BLaER1 treated with 17β-estradiol and CSF1 and Interleukin-3, amounts not matched to agents 10 nM and 100 nM (cell line): ENCODE data around the gene SCYGR3.

Experiments
- H3K27ac ChIP-seq, 11 experiments: shearing (Covaris generic); formaldehyde crosslinking; 2 replicates each; pipeline ENCODE4 v1.8.1; 2022
- H3K27me3 ChIP-seq, 11 experiments: shearing (Covaris generic); formaldehyde crosslinking; 2 replicates each; pipeline ENCODE4 v1.8.1; 2022
- H3K36me3 ChIP-seq, 11 experiments: shearing (Covaris generic); formaldehyde crosslinking; 2 replicates each; pipeline ENCODE4 v1.8.1; 2022
- H3K4me1 ChIP-seq, 10 experiments: shearing (Covaris generic); formaldehyde crosslinking; 2 replicates each; pipeline ENCODE4 v1.8.1; 2022
- H3K4me2 ChIP-seq, 11 experiments: shearing (Covaris generic); formaldehyde crosslinking; 2 replicates each; pipeline ENCODE4 v1.8.1; 2022
- H3K4me3 ChIP-seq, 10 experiments: shearing (Covaris generic); formaldehyde crosslinking; 2 replicates each; pipeline ENCODE4 v1.8.1; 2022
- H3K9ac ChIP-seq, 11 experiments: shearing (Covaris generic); formaldehyde crosslinking; 2 replicates each; pipeline ENCODE4 v1.8.1; 2022
- H3K9me3 ChIP-seq, 11 experiments: shearing (Covaris generic); formaldehyde crosslinking; replicated peaks in 1 of 11; 2 replicates each; pipeline ENCODE4 v1.8.1; 2022
- H4K20me1 ChIP-seq, 11 experiments: shearing (Covaris generic); formaldehyde crosslinking; 2 replicates each; pipeline ENCODE4 v1.8.1; 2022
- Cebpa-rat ChIP-seq, 11 experiments: shearing (Covaris generic); IDR thresholded peaks; 2 replicates each; pipeline ENCODE4 v1.8.1; 2022

The SCYGR3 gene

GRCh38 chr2:227634201-227634600 lies 19.6 kb upstream of the SCYGR3 start:
- H4K20me1 ChIP-seq = no peaks in the 10 kb centered on the region
- no peak for TF ChIP-seq Cebpa-rat (IDR thresholded peaks at IDR 0.05)
- H3K36me3 ChIP-seq = no peaks in the 10 kb centered on the region
- H3K9ac ChIP-seq = no peak overlapping the region
- no peak overlapping the region for H3K4me3 ChIP-seq
- no peaks in the 10 kb centered on the region for H3K9me3 ChIP-seq
- H3K4me2 ChIP-seq = no peak overlapping the region
- H3K27ac ChIP-seq = no peak overlapping the region
- no peaks in the 10 kb centered on the region for H3K4me1 ChIP-seq
- H3K27me3 ChIP-seq = no peaks in the 10 kb centered on the region

- no peak for TF ChIP-seq Cebpa-rat (IDR thresholded peaks at IDR 0.05)
- Histone ChIP-seq H3K36me3 (no peaks in the 10 kb centered on the region), H4K20me1 (no peaks in the 10 kb centered on the region)
Measured at GRCh38 chr2:227632827-227633226, 18.2 kb upstream of the SCYGR3 start.

GRCh38 chr2:227630322-227630721 lies 15.7 kb upstream of the SCYGR3 start:
- Histone ChIP-seq H3K4me3 (no peak overlapping the region), H3K9ac (no peak overlapping the region), H3K4me2 (no peak overlapping the region), H3K9me3 (no peaks in the 10 kb centered on the region), H3K36me3 (no peaks in the 10 kb centered on the region), H4K20me1 (no peaks in the 10 kb centered on the region), H3K27me3 (no peaks in the 10 kb centered on the region), H3K27ac (no peak overlapping the region), H3K4me1 (no peaks in the 10 kb centered on the region)
- no peak for TF ChIP-seq Cebpa-rat (IDR thresholded peaks at IDR 0.05)

More at GRCh38 chr2:227632827-227633226, 18.2 kb upstream of the SCYGR3 start:
- Histone ChIP-seq H3K27me3 (no peaks in the 10 kb centered on the region), H3K27ac (no peak overlapping the region), H3K9ac (no peak overlapping the region), H3K9me3 (no peaks in the 10 kb centered on the region), H3K4me2 (no peak overlapping the region), H3K4me3 (no peak overlapping the region), H3K4me1 (no peaks in the 10 kb centered on the region)

- Histone ChIP-seq H4K20me1 (no peaks in the 10 kb centered on the region), H3K4me1 (no peaks in the 10 kb centered on the region), H3K36me3 (no peaks in the 10 kb centered on the region), H3K4me2 (no peak overlapping the region), H3K27ac (no peak overlapping the region), H3K4me3 (no peak overlapping the region), H3K27me3 (no peaks in the 10 kb centered on the region), H3K9ac (no peak overlapping the region), H3K9me3 (0 out of 22 replicates have a peak, but pooled peaks cover 0 to 3% (median 0%) of the 10 kb centered on the region in 11 experiments)
- TF ChIP-seq Cebpa-rat (IDR thresholded peaks at IDR 0.05) = no peak
Measured at GRCh38 chr2:227629435-227629834, 14.8 kb upstream of the SCYGR3 start.

GRCh38 chr2:227627769-227628168 lies 13.1 kb upstream of the SCYGR3 start:
- Histone ChIP-seq H3K4me2 (no peak overlapping the region), H3K27me3 (no peaks in the 10 kb centered on the region), H3K9ac (no peak overlapping the region), H4K20me1 (no peaks in the 10 kb centered on the region), H3K4me1 (peaks cover 0 to 6% (median 0%) of the 10 kb centered on the region in 10 experiments; a peak in 8 of 20 replicates), H3K4me3 (no peak overlapping the region), H3K9me3 (peaks cover 0 to 13% (median 2%) of the 10 kb centered on the region in 11 experiments; a peak in 15 of 22 replicates), H3K27ac (no peak overlapping the region), H3K36me3 (no peaks in the 10 kb centered on the region)
- no peak for TF ChIP-seq Cebpa-rat (IDR thresholded peaks at IDR 0.05)

GRCh38 chr2:227626580-227627151 lies 12.0 kb upstream of the SCYGR3 start:
- H3K36me3 ChIP-seq = no peaks in the 10 kb centered on the region
- H3K4me3 ChIP-seq = no peak overlapping the region
- no peak for TF ChIP-seq Cebpa-rat (IDR thresholded peaks at IDR 0.05)
- no peaks in the 10 kb centered on the region for H4K20me1 ChIP-seq
- no peaks in the 10 kb centered on the region for H3K27me3 ChIP-seq
- peaks cover 0 to 22% (median 11%) of the 10 kb centered on the region in 11 experiments; a peak in 17 of 22 replicates for H3K9me3 ChIP-seq
- H3K9ac ChIP-seq = no peak overlapping the region
- no peak overlapping the region for H3K4me2 ChIP-seq
- H3K27ac ChIP-seq = no peak overlapping the region
- H3K4me1 ChIP-seq = peaks cover 0 to 6% (median 0%) of the 10 kb centered on the region in 10 experiments; a peak in 8 of 20 replicates

GRCh38 chr2:227625420-227625819 lies 10.8 kb upstream of the SCYGR3 start:
- H3K27me3 ChIP-seq = no peaks in the 10 kb centered on the region
- H3K9ac ChIP-seq = no peak overlapping the region
- no peaks in the 10 kb centered on the region for H4K20me1 ChIP-seq
- H3K4me1 ChIP-seq = peaks cover 0 to 6% (median 0%) of the 10 kb centered on the region in 10 experiments; a peak in 8 of 20 replicates
- H3K36me3 ChIP-seq = no peaks in the 10 kb centered on the region
- H3K27ac ChIP-seq = no peak overlapping the region
- TF ChIP-seq Cebpa-rat (IDR thresholded peaks at IDR 0.05) = no peak
- H3K9me3 ChIP-seq = peaks cover 0 to 22% (median 11%) of the 10 kb centered on the region in 11 experiments; a peak in 17 of 22 replicates
- H3K4me2 ChIP-seq = no peak overlapping the region
- no peak overlapping the region for H3K4me3 ChIP-seq

GRCh38 chr2:227623226-227623625 lies 8.6 kb upstream of the SCYGR3 start:
- H3K36me3 ChIP-seq = no peaks in the 10 kb centered on the region
- no peak overlapping the region for H3K27ac ChIP-seq
- TF ChIP-seq Cebpa-rat (IDR thresholded peaks at IDR 0.05) = no peak
- peaks cover 0 to 22% (median 11%) of the 10 kb centered on the region in 11 experiments; a peak in 17 of 22 replicates for H3K9me3 ChIP-seq
- H3K4me1 ChIP-seq = peaks cover 12 to 25% (median 18%) of the 10 kb centered on the region in 10 experiments
- peak overlapping the region in 5 of 11 experiments; percentile 5 to 50 (median 27); a peak in 6 of 22 replicates for H3K4me2 ChIP-seq
- no peak overlapping the region for H3K4me3 ChIP-seq
- H3K9ac ChIP-seq = no peak overlapping the region
- no peaks in the 10 kb centered on the region for H4K20me1 ChIP-seq
- no peaks in the 10 kb centered on the region for H3K27me3 ChIP-seq

GRCh38 chr2:227617316-227618230 lies 2.9 kb upstream of the SCYGR3 start, which contains the start of gene SCYGR4:
Gene SCYGR4, plus strand, starts transcription at chr2:227617498. Its CDS starts 0 bp downstream, at chr2:227617498.
- peaks cover 0 to 11% (median 7%) of the 10 kb centered on the region in 11 experiments; a peak in 17 of 22 replicates for H3K9me3 ChIP-seq
- peak within 1 kb of the TSS in 9 of 11 experiments; percentile 17 to 72 (median 61); a peak in 15 of 22 replicates for H3K4me2 ChIP-seq
- H3K27me3 ChIP-seq = no peaks in the 10 kb centered on the region
- peak within 1 kb of the TSS in 6 of 11 experiments; percentile 31 to 68 (median 56); a peak in 8 of 22 replicates for H3K27ac ChIP-seq
- no peak within 1 kb of the TSS; a peak in 1 of 22 replicates for H3K9ac ChIP-seq
- H3K4me1 ChIP-seq = peaks cover 16 to 29% (median 25%) of the 10 kb centered on the region in 10 experiments; a peak in 19 of 20 replicates
- TF ChIP-seq Cebpa-rat (IDR thresholded peaks at IDR 0.05) = no peak
- no peaks in the 10 kb centered on the region for H3K36me3 ChIP-seq
- H4K20me1 ChIP-seq = no peaks in the 10 kb centered on the region; a peak in 1 of 22 replicates
- no peak within 1 kb of the TSS for H3K4me3 ChIP-seq
